CD4-positive, alpha-beta T cell (primary cell): ENCODE data around the gene PRICKLE4. TPM values are rescaled to one million over a fixed set of nuclear protein-coding genes. Genes with fewer than 3 reads are reported as not detected.

Experiments
- ATAC-seq: fragments of 200-7000 bp; cut with Tn5 transposase; one replicate; pipeline ENCODE4 v1.10.0; 2022; ENCODE audit warnings: mild to moderate bottlenecking; ENCODE audit not compliant: poor library complexity
- CTCF ChIA-PET: fragments of 350-600 bp; sonication (Branson Sonifier 250); formaldehyde crosslinking; loops from one replicate; lab custom pipeline; 2021; ENCODE audit warnings: antibody characterized with exemption, inconsistent platforms; lab: Charles Lee
- POLR2A ChIA-PET: fragments of 350-600 bp; sonication (Branson Sonifier 250); formaldehyde crosslinking; loops from one replicate; lab custom pipeline; 2021; ENCODE audit warnings: antibody characterized with exemption, inconsistent platforms; lab: Charles Lee
- DNase-seq, 14 experiments: peaks; one replicate each; pipeline ENCODE4 v3.0.0-alpha.2; 2013 to 2020; ENCODE audit warnings: mixed read lengths in 2 of 14
- H3K27ac ChIP-seq, 2 donors: one replicate each; pipeline versions ENCODE4 v1.5.1 to v1.7.0; 2013; ENCODE audit warnings: low read length in 2 of 2, low read depth in 1 of 2, mild to moderate bottlenecking in 1 of 2
- H3K27me3 ChIP-seq, 2 experiments: 1 replicate in 1 of 2; 2 replicates in 1 of 2; pipeline versions ENCODE4 v1.6.1 to v1.7.0; 2013; ENCODE audit warnings: low read length in 2 of 2, control low read depth in 1 of 2, mild to moderate bottlenecking in 1 of 2, moderate library complexity in 1 of 2; ENCODE audit not compliant: insufficient read depth in 2 of 2, control insufficient read depth in 1 of 2
- H3K36me3 ChIP-seq: one replicate; pipeline ENCODE4 v1.6.1; 2013; ENCODE audit warnings: low read length, control low read depth; ENCODE audit not compliant: insufficient read depth
- H3K4me1 ChIP-seq: one replicate; pipeline ENCODE4 v1.6.1; 2013; ENCODE audit warnings: low read length, control low read depth; ENCODE audit not compliant: insufficient read depth
- H3K4me3 ChIP-seq: one replicate; pipeline ENCODE4 v1.5.1; 2013; ENCODE audit warnings: mild to moderate bottlenecking, low read length, moderate library complexity
- H3K9me3 ChIP-seq, 2 experiments: 1 replicate in 1 of 2; 2 replicates in 1 of 2; pipeline versions ENCODE4 v1.6.1 to v1.7.0; 2013; ENCODE audit warnings: low read length in 2 of 2, mild to moderate bottlenecking in 2 of 2, control low read depth in 1 of 2, moderate library complexity in 1 of 2; ENCODE audit not compliant: control insufficient read depth in 1 of 2, insufficient read depth in 1 of 2
- H3K27ac Mint-ChIP-seq: one replicate; pipeline ENCODE4 v1.8.0; 2020; ENCODE audit warnings: mixed read lengths
- H3K27me3 Mint-ChIP-seq: one replicate; pipeline ENCODE4 v1.8.0; 2021; ENCODE audit warnings: mixed read lengths
- H3K36me3 Mint-ChIP-seq: one replicate; pipeline ENCODE4 v1.8.0; 2021; ENCODE audit warnings: low read depth, mixed read lengths
- H3K4me1 Mint-ChIP-seq: one replicate; pipeline ENCODE4 v1.8.0; 2021; ENCODE audit warnings: low read depth, mixed read lengths
- H3K4me3 Mint-ChIP-seq: one replicate; pipeline ENCODE4 v1.8.0; 2020; ENCODE audit warnings: mild to moderate bottlenecking, mixed read lengths
- H3K9me3 Mint-ChIP-seq: one replicate; pipeline ENCODE4 v1.8.0; 2020; ENCODE audit warnings: mixed read lengths
- CTCF ChIP-seq: fragments of 200-600 bp; IDR thresholded peaks from one replicate; pipeline ENCODE4 v1.8.0; 2022; ENCODE audit warnings: antibody characterized with exemption, mild to moderate bottlenecking
- intact Hi-C, 2 experiments: fragments of 100-400 bp; cut with DNase I in 1 of 2; cut with micrococcal nuclease in 1 of 2; formaldehyde crosslinking; loops; one replicate each; pipeline versions ENCODE4 v1.15.1 to v1.9.0; 2023 to 2025; cut with DNase I, micrococcal nuclease
- total RNA-seq, 174 experiments: library from RNA in 2 of 174; stranded (reverse) in 2 of 174; gene quantifications; one replicate each; pipeline ENCODE4 v1.2.3 and lab custom pipeline; 2021 to 2026

The PRICKLE4 gene
- total RNA-seq, 2 experiments from 2014 or later = not detected

GRCh38 chr6:41737591-41738130 lies 42.9 kb upstream of the PRICKLE4 start:
- ATAC-seq (no peak), DNase-seq (no peak)
- CTCF ChIA-PET = interaction anchor here (1.0 kb wide), 1 partner anchor 50 kb away, joined by 4 read pairs; the partner anchor contains the start of gene TOMM6
- Histone ChIP-seq H3K4me1 (peaks cover 19% of the 10 kb centered on the region), H3K27ac (no peak overlapping the region), H3K4me3 (no peak overlapping the region), H3K27me3 (peaks cover 0 to 3% of the 10 kb centered on the region in 2 experiments), H3K36me3 (no peaks in the 10 kb centered on the region), H3K9me3 (no peaks in the 10 kb centered on the region)
- POLR2A ChIA-PET = no interaction called here
- no peak for TF ChIP-seq CTCF
- Mint-ChIP-seq H3K27me3 (no peaks in the 10 kb centered on the region), H3K9me3 (no peaks in the 10 kb centered on the region), H3K27ac (no peak overlapping the region), H3K4me1 (peaks cover 18% of the 10 kb centered on the region), H3K4me3 (peak overlapping the region; percentile 68), H3K36me3 (no peaks in the 10 kb centered on the region)
- intact Hi-C loops = loop anchor here in 1 of 2 experiments (2.0 to 10.0 kb wide), 4 partner anchors 193 to 1950 kb away; partner anchors contain the start of genes GTPBP2, MRPS18A and TTBK1

- Mint-ChIP-seq H3K27me3 (no peaks in the 10 kb centered on the region), H3K36me3 (no peaks in the 10 kb centered on the region), H3K9me3 (no peaks in the 10 kb centered on the region), H3K27ac (no peak overlapping the region), H3K4me3 (peak overlapping the region; percentile 15), H3K4me1 (peaks cover 5% of the 10 kb centered on the region)
- POLR2A ChIA-PET = no interaction called here
- CTCF ChIA-PET = no interaction called here
- Histone ChIP-seq H3K27ac (no peak overlapping the region), H3K4me1 (peaks cover 6% of the 10 kb centered on the region), H3K36me3 (no peaks in the 10 kb centered on the region), H3K27me3 (peaks cover 0 to 3% of the 10 kb centered on the region in 2 experiments), H3K9me3 (no peaks in the 10 kb centered on the region), H3K4me3 (no peak overlapping the region)
- TF ChIP-seq CTCF = no peak
- DNase-seq (no peak), ATAC-seq (no peak)
- intact Hi-C loops = loop anchor here in 1 of 2 experiments (5.0 to 10.0 kb wide), 3 partner anchors 1506 to 1948 kb away; partner anchors contain the start of genes GTPBP2, MRPS18A and TTBK1
Observed at GRCh38 chr6:41739041-41739440, 41.5 kb upstream of the PRICKLE4 start.

GRCh38 chr6:41740366-41741162 lies 40.0 kb upstream of the PRICKLE4 start:
- H3K4me3 ChIP-seq = no peak overlapping the region
- no peaks in the 10 kb centered on the region for H3K36me3 Mint-ChIP-seq
- no peak overlapping the region for H3K27ac Mint-ChIP-seq
- ATAC-seq (no peak), DNase-seq (no peak)
- H3K36me3 ChIP-seq = no peaks in the 10 kb centered on the region
- peaks cover 5% of the 10 kb centered on the region for H3K4me1 ChIP-seq
- no peaks in the 10 kb centered on the region for H3K27me3 Mint-ChIP-seq
- no peak for TF ChIP-seq CTCF
- ChIA-PET POLR2A (no interaction called here), CTCF (no interaction called here)
- H3K27me3 ChIP-seq = peaks cover 0 to 3% of the 10 kb centered on the region in 2 experiments
- H3K4me3 Mint-ChIP-seq = no peak overlapping the region
- no peak overlapping the region for H3K27ac ChIP-seq
- no peaks in the 10 kb centered on the region for H3K9me3 Mint-ChIP-seq
- intact Hi-C loops = no loop called here
- H3K4me1 Mint-ChIP-seq = peaks cover 3% of the 10 kb centered on the region
- H3K9me3 ChIP-seq = no peaks in the 10 kb centered on the region
